Upper lobe of left lung (tissue), 6 donors: ENCODE measurements around the gene LAMC2. TPM values are rescaled to one million over a fixed set of nuclear protein-coding genes. Genes with fewer than 3 reads are reported as not detected.

Source experiments
- ATAC-seq, 2 donors: fragments of 200-7000 bp; cut with Tn5 transposase; one replicate each; pipeline ENCODE4 v1.9.1; 2022; ENCODE audit warnings: mild to moderate bottlenecking in 2 of 2, moderate library complexity in 2 of 2; ENCODE audit not compliant: low FRiP score in 2 of 2
- DNase-seq, 2 donors: peaks; one replicate each; pipeline ENCODE4 v3.0.0-alpha.2; 2019 to 2020
- H3K27ac ChIP-seq, 4 donors: fragments of 200-600 bp; sonication (generic); one replicate each; pipeline ENCODE4 v1.5.1; 2016 to 2019
- H3K27me3 ChIP-seq, 4 donors: fragments of 200-600 bp; sonication (generic); one replicate each; pipeline ENCODE4 v1.5.1; 2017 to 2019
- H3K36me3 ChIP-seq, 4 donors: fragments of 200-600 bp; sonication (generic); one replicate each; pipeline ENCODE4 v1.5.1; 2016 to 2019
- H3K4me1 ChIP-seq, 4 donors: fragments of 200-600 bp; sonication (generic); one replicate each; pipeline ENCODE4 v1.5.1; 2018 to 2019
- H3K4me3 ChIP-seq, 4 donors: fragments of 200-600 bp; sonication (generic); one replicate each; pipeline ENCODE4 v1.5.1; 2017 to 2019; ENCODE audit warnings: mild to moderate bottlenecking in 2 of 4, moderate library complexity in 1 of 4
- H3K9me3 ChIP-seq, 4 donors: fragments of 200-600 bp; sonication (generic); one replicate each; pipeline ENCODE4 v1.5.1; 2018 to 2019
- CTCF ChIP-seq, 6 experiments: fragments of 450-650 bp in 4 of 6; fragments of 200-600 bp in 2 of 6; sonication (generic) in 2 of 6; IDR thresholded peaks; one replicate each; pipeline ENCODE4 v1.5.1; 2016 to 2019; ENCODE audit warnings: antibody characterized with exemption in 6 of 6
- EP300 ChIP-seq, 4 donors: sonication (generic); formaldehyde crosslinking; IDR thresholded peaks; one replicate each; pipeline ENCODE4 v1.5.1; 2017; ENCODE audit warnings: antibody characterized with exemption in 4 of 4, control low read depth in 2 of 4
- POLR2A ChIP-seq, 4 donors: fragments of 450-650 bp; IDR thresholded peaks; one replicate each; pipeline ENCODE4 v1.5.1; 2016 to 2017; ENCODE audit warnings: antibody characterized with exemption in 4 of 4, mild to moderate bottlenecking in 2 of 4
- POLR2AphosphoS5 ChIP-seq, 2 donors: sonication (generic); formaldehyde crosslinking; IDR thresholded peaks; one replicate each; pipeline ENCODE4 v1.5.1; 2017; ENCODE audit warnings: antibody characterized with exemption in 2 of 2
- WGBS, 2 donors: methylation state at CpG; one replicate each; pipeline ENCODE4 v1.1.5; 2017 to 2018; 5-methylcytosine and 5-hydroxymethylcytosine counted together
- total RNA-seq, 6 donors: library from RNA; depleted of rRNA in 4 of 6; stranded (reverse); fragments of >200 nt in 4 of 6; gene quantifications; one replicate each; pipeline versions ENCODE4 v1.1.0 to v1.2.1, GENCODE V29; 2016 to 2021
- donor health status: DM: no; HTN: no; CAD: no; lungs with moderate emphysema.
- donor health status: DM: no; HTN: yes; CAD: no; lungs with severe emphysema.

The LAMC2 gene
- total RNA-seq, 6 donors from 2014 or later, result 10.5 to 74.6 (median 46.1) TPM

GRCh38 chr1:183245357-183245756, 59.3 kb downstream of the LAMC2 start:
- Histone ChIP-seq H3K4me1 (peaks cover 0 to 17% (median 13%) of the 10 kb centered on the region in 4 donors), H3K4me3 (no peak overlapping the region), H3K27ac (peak overlapping the region in 2 of 4 donors; percentile 30 to 77), H3K27me3 (no peaks in the 10 kb centered on the region), H3K9me3 (no peaks in the 10 kb centered on the region), H3K36me3 (no peaks in the 10 kb centered on the region)
- WGBS, 2 donors, result 88 to 98% methylated on average over 3 of the region's 3 CpGs
- no peak for ATAC-seq
- no peak for TF ChIP-seq CTCF (IDR thresholded peaks at IDR 0.05)
- no peak for TF ChIP-seq POLR2A (IDR thresholded peaks at IDR 0.05)
- TF ChIP-seq EP300 (IDR thresholded peaks at IDR 0.05), result no peak
- no peak for TF ChIP-seq POLR2AphosphoS5 (IDR thresholded peaks at IDR 0.05)
- DNase-seq, result no peak

GRCh38 chr1:183246436-183246835, 60.4 kb downstream of the LAMC2 start:
- TF ChIP-seq POLR2A (IDR thresholded peaks at IDR 0.05), result no peak
- no peak for TF ChIP-seq POLR2AphosphoS5 (IDR thresholded peaks at IDR 0.05)

GRCh38 chr1:183247066-183247465, 61.0 kb downstream of the LAMC2 start:
- ATAC-seq, result no peak

More at GRCh38 chr1:183246436-183246835, 60.4 kb downstream of the LAMC2 start:
- H3K27ac ChIP-seq, result no peak overlapping the region
- no peaks in the 10 kb centered on the region for H3K9me3 ChIP-seq
- no peak overlapping the region for H3K4me3 ChIP-seq
- H3K4me1 ChIP-seq, result peaks cover 0 to 17% (median 13%) of the 10 kb centered on the region in 4 donors
- ATAC-seq (no peak), DNase-seq (no peak)
- H3K36me3 ChIP-seq, result no peaks in the 10 kb centered on the region
- H3K27me3 ChIP-seq, result no peaks in the 10 kb centered on the region

GRCh38 chr1:183247484-183247883, 61.4 kb downstream of the LAMC2 start:
- no peak for TF ChIP-seq CTCF (IDR thresholded peaks at IDR 0.05)
- no peak for TF ChIP-seq POLR2AphosphoS5 (IDR thresholded peaks at IDR 0.05)
- Histone ChIP-seq H3K9me3 (no peaks in the 10 kb centered on the region), H3K4me1 (peaks cover 0 to 17% (median 13%) of the 10 kb centered on the region in 4 donors), H3K27me3 (no peaks in the 10 kb centered on the region), H3K27ac (no peak overlapping the region), H3K36me3 (no peaks in the 10 kb centered on the region), H3K4me3 (no peak overlapping the region)
- ATAC-seq, result no peak
- DNase-seq, result no peak
- 81 to 83% methylated on average over 3 of the region's 3 CpGs for WGBS, 2 donors

More at GRCh38 chr1:183247066-183247465, 61.0 kb downstream of the LAMC2 start:
- no peak for DNase-seq
- Histone ChIP-seq H3K4me3 (no peak overlapping the region), H3K27me3 (no peaks in the 10 kb centered on the region), H3K4me1 (peaks cover 0 to 17% (median 13%) of the 10 kb centered on the region in 4 donors), H3K9me3 (no peaks in the 10 kb centered on the region), H3K27ac (no peak overlapping the region), H3K36me3 (no peaks in the 10 kb centered on the region)
- 92% methylated on average over 11 of the region's 11 CpGs for WGBS, 2 donors
- TF ChIP-seq POLR2AphosphoS5 (IDR thresholded peaks at IDR 0.05) (no peak), CTCF (IDR thresholded peaks at IDR 0.05) (no peak), POLR2A (IDR thresholded peaks at IDR 0.05) (no peak), EP300 (IDR thresholded peaks at IDR 0.05) (no peak)

DNA sequence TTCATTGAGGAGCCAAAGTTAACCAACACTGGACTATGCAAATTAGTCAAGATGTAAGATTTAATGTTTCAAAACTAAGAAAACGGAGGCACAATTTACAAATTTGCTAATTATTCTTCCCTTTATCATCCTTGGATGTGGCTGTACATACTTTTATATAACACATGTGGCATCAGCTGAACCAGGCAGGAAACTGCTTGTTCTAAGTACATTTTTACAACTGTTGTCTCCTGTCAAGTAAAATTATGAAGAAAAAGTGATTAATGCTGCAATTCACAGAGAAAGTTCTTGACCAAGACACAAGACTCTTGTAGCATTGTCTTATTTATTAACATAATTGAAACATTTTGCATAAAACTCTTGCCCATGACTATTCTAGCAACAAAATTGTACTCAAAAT, 61.9 kb downstream of the LAMC2 start:
- no peaks in the 10 kb centered on the region for H3K9me3 ChIP-seq
- WGBS, 2 donors, result 85 to 86% methylated on average over 1 of the region's 1 CpG
- ATAC-seq (no peak), DNase-seq (no peak)
- H3K36me3 ChIP-seq, result no peaks in the 10 kb centered on the region
- H3K27me3 ChIP-seq, result no peaks in the 10 kb centered on the region
- no peak overlapping the region for H3K27ac ChIP-seq
- peaks cover 0 to 17% (median 13%) of the 10 kb centered on the region in 4 donors for H3K4me1 ChIP-seq
- no peak for TF ChIP-seq CTCF (IDR thresholded peaks at IDR 0.05)
- TF ChIP-seq POLR2A (IDR thresholded peaks at IDR 0.05), result no peak
- TF ChIP-seq EP300 (IDR thresholded peaks at IDR 0.05), result no peak
- no peak for TF ChIP-seq POLR2AphosphoS5 (IDR thresholded peaks at IDR 0.05)
- no peak overlapping the region for H3K4me3 ChIP-seq
